Kidney (tissue), 14 donors: ENCODE results near the gene CER1. TPM values are rescaled to one million over a fixed set of nuclear protein-coding genes. Genes with fewer than 3 reads are reported as not detected.

Source experiments
- DNase-seq, 5 donors: peaks; one replicate each; pipeline ENCODE4 v3.0.0-alpha.2; 2013 to 2020
- FAIRE-seq: peaks from 2 replicates; lab custom pipeline; 2012; peaks lifted over from hg19 to GRCh38; lab: Jason Lieb, UNC
- H3K27ac ChIP-seq, 2 donors: one replicate each; pipeline ENCODE4 v1.7.0; 2013; ENCODE audit warnings: low read depth in 2 of 2, low read length in 2 of 2, inconsistent platforms in 1 of 2
- H3K27me3 ChIP-seq: one replicate; pipeline ENCODE4 v1.7.1; 2013; ENCODE audit warnings: low read length, inconsistent platforms; ENCODE audit not compliant: control insufficient read depth, insufficient read depth
- H3K36me3 ChIP-seq, 3 donors: one replicate each; pipeline versions ENCODE4 v1.7.0 to v1.7.1; 2013; ENCODE audit warnings: low read length in 3 of 3, control low read depth in 1 of 3, inconsistent platforms in 1 of 3; ENCODE audit not compliant: insufficient read depth in 3 of 3, control insufficient read depth in 2 of 3
- H3K4me1 ChIP-seq, 3 donors: one replicate each; pipeline versions ENCODE4 v1.7.0 to v1.7.1; 2013; ENCODE audit warnings: low read length in 3 of 3, inconsistent platforms in 1 of 3, low read depth in 1 of 3; ENCODE audit not compliant: control insufficient read depth in 2 of 3, insufficient read depth in 2 of 3
- H3K4me3 ChIP-seq, 3 donors: one replicate each; pipeline versions ENCODE4 v1.7.0 to v1.8.1; 2013; ENCODE audit warnings: low read length in 3 of 3, control low read depth in 1 of 3, inconsistent platforms in 1 of 3
- H3K9ac ChIP-seq, 3 donors: one replicate each; pipeline versions ENCODE4 v1.7.0 to v1.7.1; 2013; ENCODE audit warnings: low read length in 3 of 3, control low read depth in 1 of 3, inconsistent platforms in 1 of 3
- H3K9me3 ChIP-seq, 3 donors: one replicate each; pipeline versions ENCODE4 v1.7.0 to v1.7.1; 2013; ENCODE audit warnings: low read length in 3 of 3, control low read depth in 1 of 3, inconsistent platforms in 1 of 3; ENCODE audit not compliant: control insufficient read depth in 2 of 3, insufficient read depth in 1 of 3
- intact Hi-C: fragments of 100-400 bp; cut with DNase I; formaldehyde crosslinking; loops from one replicate; pipeline ENCODE4 v1.11.1; 2022
- polyA plus RNA-seq: library from polyadenylated mRNA; stranded (reverse); fragments of 350-450 nt; fragmentation: Illumina TruSeq; extraction: RNeasy Lipid Tissue Mini Kit (QIAGEN cat#74804); gene quantifications from one replicate; pipeline ENCODE4 v1.2.3, GENCODE V29; 2014; ENCODE audit warnings: low read depth, low replicate concordance; ENCODE audit not compliant: insufficient read depth
- total RNA-seq: library from RNA; stranded (reverse); fragmentation: NEBNext Ultra II Directional; extraction: Animal tissue kit (Norgen Biotek cat#: 25700); gene quantifications from one replicate; pipeline ENCODE4 v1.2.1, GENCODE V29; 2021
- TF ChIP-seq, protein P1 (sequence below): IDR thresholded peaks from 3 replicates; pipeline ENCODE4 v1.5.1; 2012; ENCODE audit warnings: mild to moderate bottlenecking, moderate library complexity, borderline replicate concordance; ENCODE audit not compliant: insufficient read depth; ENCODE audit errors: extremely low read depth
- donor health status: control.
- donor health status: control.
- donor health status: control.
- donor health status: control.
- donor health status: control.
- donor health status: DM: yes; HTN: yes; CAD: no.
- donor health status: Normal renal cell carcinoma (clear cell type).

Gene CER1
- total and polyA plus RNA-seq, 2 donors from 2014 or later, result 0.45 TPM; not detected in 1

DNA sequence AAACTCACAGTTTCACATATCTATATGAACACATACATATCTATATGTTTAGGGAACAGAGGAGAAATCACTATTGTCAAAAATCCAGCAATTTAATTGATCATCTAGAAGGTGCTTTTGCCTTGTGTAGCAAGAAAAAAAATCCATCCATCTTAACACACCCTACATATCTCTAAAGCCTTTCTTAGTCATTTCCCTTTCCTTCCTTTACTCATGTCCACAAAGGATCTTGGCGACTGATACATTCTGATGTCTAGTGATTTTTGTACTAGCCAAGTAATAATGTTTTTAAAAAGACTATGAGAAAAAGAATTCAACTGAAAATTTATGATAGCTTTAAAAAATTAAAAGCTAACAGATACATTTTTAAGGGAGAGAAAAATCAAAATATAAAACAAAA, 51.8 kb downstream of the CER1 start:
- Histone ChIP-seq H3K36me3 (no peaks in the 10 kb centered on the region), H3K9me3 (no peaks in the 10 kb centered on the region), H3K4me1 (no peaks in the 10 kb centered on the region), H3K27me3 (no peaks in the 10 kb centered on the region), H3K4me3 (no peak overlapping the region), H3K9ac (no peak overlapping the region), H3K27ac (no peak overlapping the region)
- TF ChIP-seq, protein P1, sequence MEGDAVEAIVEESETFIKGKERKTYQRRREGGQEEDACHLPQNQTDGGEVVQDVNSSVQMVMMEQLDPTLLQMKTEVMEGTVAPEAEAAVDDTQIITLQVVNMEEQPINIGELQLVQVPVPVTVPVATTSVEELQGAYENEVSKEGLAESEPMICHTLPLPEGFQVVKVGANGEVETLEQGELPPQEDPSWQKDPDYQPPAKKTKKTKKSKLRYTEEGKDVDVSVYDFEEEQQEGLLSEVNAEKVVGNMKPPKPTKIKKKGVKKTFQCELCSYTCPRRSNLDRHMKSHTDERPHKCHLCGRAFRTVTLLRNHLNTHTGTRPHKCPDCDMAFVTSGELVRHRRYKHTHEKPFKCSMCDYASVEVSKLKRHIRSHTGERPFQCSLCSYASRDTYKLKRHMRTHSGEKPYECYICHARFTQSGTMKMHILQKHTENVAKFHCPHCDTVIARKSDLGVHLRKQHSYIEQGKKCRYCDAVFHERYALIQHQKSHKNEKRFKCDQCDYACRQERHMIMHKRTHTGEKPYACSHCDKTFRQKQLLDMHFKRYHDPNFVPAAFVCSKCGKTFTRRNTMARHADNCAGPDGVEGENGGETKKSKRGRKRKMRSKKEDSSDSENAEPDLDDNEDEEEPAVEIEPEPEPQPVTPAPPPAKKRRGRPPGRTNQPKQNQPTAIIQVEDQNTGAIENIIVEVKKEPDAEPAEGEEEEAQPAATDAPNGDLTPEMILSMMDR, result no peak
- DNase-seq, result no peak
- intact Hi-C loops, result no loop called here
- FAIRE-seq, result no peak

Other genes with a start within 250 kb of the CER1 start
- 15.2 TPM for gene ZDHHC21, start 29.3 kb downstream of the CER1 start, total RNA-seq
- 4.0 TPM for gene ZDHHC21, start 29.3 kb downstream of the CER1 start, polyA plus RNA-seq
- 8.3 TPM for gene FREM1, start 187.7 kb upstream of the CER1 start, total RNA-seq
- gene FREM1, start 187.7 kb upstream of the CER1 start, polyA plus RNA-seq, result 17.0 TPM